Measurements from ENCODE around the gene SETD3. TPM values are rescaled to one million over a fixed set of nuclear protein-coding genes. Genes with fewer than 3 reads are reported as not detected.

SETD3 gene
- total RNA-seq (2014; rRNA removed; shearing (Covaris generic)): 47.8 and 48.4 TPM in 2 replicates
- polyA plus RNA-seq (2015; cell fraction: cytosol; rRNA removed): 34.7 and 46.6 TPM in 2 replicates
- polyA plus RNA-seq (2015; cell fraction: nucleus; rRNA removed): 22.4 and 27.3 TPM in 2 replicates

GRCh38 chr14:99479906-99480869, at the start of gene SETD3:
TSS of gene SETD3 (minus strand) at chr14:99480859. CDS start at chr14:99465805, 15,054 bp downstream.
- in situ Hi-C loops (cut with HindIII; ENCODE audit: low pct_unique_long_range_greater_than_20kb, low sequenced_read_pairs): no loop called here
- DNase-seq (ENCODE audit: low read depth, low spot score): peak; percentile 36

GRCh38 chr14:99529899-99530298, 49.2 kb upstream of the SETD3 start:
- no peak for DNase-seq (ENCODE audit: low read depth, low spot score)
- in situ Hi-C loops (cut with HindIII; ENCODE audit: low pct_unique_long_range_greater_than_20kb, low sequenced_read_pairs): no loop called here

- DNase-seq (ENCODE audit: low read depth, low spot score): no peak
- in situ Hi-C loops (cut with HindIII; ENCODE audit: low pct_unique_long_range_greater_than_20kb, low sequenced_read_pairs): no loop called here
Observed at GRCh38 chr14:99527427-99528076, 46.9 kb upstream of the SETD3 start.

- DNase-seq (ENCODE audit: low read depth, low spot score): no peak
- in situ Hi-C loops (cut with HindIII; ENCODE audit: low pct_unique_long_range_greater_than_20kb, low sequenced_read_pairs): no loop called here
Observed at GRCh38 chr14:99527026-99527425, 46.4 kb upstream of the SETD3 start.

GRCh38 chr14:99525699-99526080, 45.0 kb upstream of the SETD3 start:
- no peak for DNase-seq (ENCODE audit: low read depth, low spot score)
- in situ Hi-C loops (cut with HindIII; ENCODE audit: low pct_unique_long_range_greater_than_20kb, low sequenced_read_pairs): no loop called here

GRCh38 chr14:99524804-99525698, 44.4 kb upstream of the SETD3 start:
- in situ Hi-C loops (cut with HindIII; ENCODE audit: low pct_unique_long_range_greater_than_20kb, low sequenced_read_pairs): no loop called here
- DNase-seq (ENCODE audit: low read depth, low spot score): peak; percentile 46

GRCh38 chr14:99524091-99524661, 43.5 kb upstream of the SETD3 start:
- no peak for DNase-seq (ENCODE audit: low read depth, low spot score)
- in situ Hi-C loops (cut with HindIII; ENCODE audit: low pct_unique_long_range_greater_than_20kb, low sequenced_read_pairs): no loop called here

- no peak for DNase-seq (ENCODE audit: low read depth, low spot score)
- in situ Hi-C loops (cut with HindIII; ENCODE audit: low pct_unique_long_range_greater_than_20kb, low sequenced_read_pairs): no loop called here
Observed at GRCh38 chr14:99523704-99524055, 43.0 kb upstream of the SETD3 start.

- no peak for DNase-seq (ENCODE audit: low read depth, low spot score)
- in situ Hi-C loops (cut with HindIII; ENCODE audit: low pct_unique_long_range_greater_than_20kb, low sequenced_read_pairs): no loop called here
Observed at GRCh38 chr14:99522934-99523703, 42.5 kb upstream of the SETD3 start.

GRCh38 chr14:99522457-99522891, 41.8 kb upstream of the SETD3 start:
- no peak for DNase-seq (ENCODE audit: low read depth, low spot score)
- in situ Hi-C loops (cut with HindIII; ENCODE audit: low pct_unique_long_range_greater_than_20kb, low sequenced_read_pairs): no loop called here

- in situ Hi-C loops (cut with HindIII; ENCODE audit: low pct_unique_long_range_greater_than_20kb, low sequenced_read_pairs): no loop called here
- no peak for DNase-seq (ENCODE audit: low read depth, low spot score)
Observed at GRCh38 chr14:99522025-99522401, 41.4 kb upstream of the SETD3 start.

GRCh38 chr14:99521176-99522024, 40.7 kb upstream of the SETD3 start:
- in situ Hi-C loops (cut with HindIII; ENCODE audit: low pct_unique_long_range_greater_than_20kb, low sequenced_read_pairs): no loop called here
- DNase-seq (ENCODE audit: low read depth, low spot score): no peak

- in situ Hi-C loops (cut with HindIII; ENCODE audit: low pct_unique_long_range_greater_than_20kb, low sequenced_read_pairs): no loop called here
- no peak for DNase-seq (ENCODE audit: low read depth, low spot score)
Observed at GRCh38 chr14:99520571-99521081, 40.0 kb upstream of the SETD3 start.

GRCh38 chr14:99519931-99520421, 39.3 kb upstream of the SETD3 start:
- no peak for DNase-seq (ENCODE audit: low read depth, low spot score)
- in situ Hi-C loops (cut with HindIII; ENCODE audit: low pct_unique_long_range_greater_than_20kb, low sequenced_read_pairs): no loop called here

GRCh38 chr14:99519347-99519881, 38.8 kb upstream of the SETD3 start:
- in situ Hi-C loops (cut with HindIII; ENCODE audit: low pct_unique_long_range_greater_than_20kb, low sequenced_read_pairs): no loop called here
- DNase-seq (ENCODE audit: low read depth, low spot score): no peak

All from SK-MEL-5 (cell line).